Naive thymus-derived CD4-positive, alpha-beta T cell (primary cell): ENCODE data around the gene PBX4. TPM values are rescaled to one million over a fixed set of nuclear protein-coding genes. Genes with fewer than 3 reads are reported as not detected.

Source experiments
- ATAC-seq: fragments of 150-1000 bp; cut with Tn5 transposase; 2 replicates; pipeline ENCODE4 v1.10.0; 2021; ENCODE audit warnings: mild to moderate bottlenecking, moderate library complexity
- CTCF ChIA-PET: fragments of 350-600 bp; sonication (Branson Sonifier 250); formaldehyde crosslinking; loops from one replicate; lab custom pipeline; 2021; ENCODE audit warnings: antibody characterized with exemption; lab: Charles Lee
- POLR2A ChIA-PET: fragments of 350-600 bp; sonication (Branson Sonifier 250); formaldehyde crosslinking; loops from one replicate; lab custom pipeline; 2021; ENCODE audit warnings: antibody characterized with exemption, inconsistent platforms; lab: Charles Lee
- DNase-seq, 9 donors: peaks; one replicate each; pipeline versions ENCODE4 v3.0.0 to v3.0.0-alpha.2; 2020 to 2022; ENCODE audit warnings: mixed read lengths in 1 of 9
- H3K27ac ChIP-seq: one replicate; pipeline ENCODE4 v1.7.0; 2013; ENCODE audit warnings: mild to moderate bottlenecking, low read depth, low read length, moderate library complexity
- H3K27me3 ChIP-seq, 2 donors: one replicate each; pipeline ENCODE4 v1.7.0; 2013; ENCODE audit warnings: low read length in 2 of 2, mild to moderate bottlenecking in 2 of 2, moderate library complexity in 2 of 2; ENCODE audit not compliant: control insufficient read depth in 2 of 2, insufficient read depth in 2 of 2
- H3K36me3 ChIP-seq, 3 experiments: 1 replicate in 2 of 3; 2 replicates in 1 of 3; pipeline ENCODE4 v1.7.0; 2013; ENCODE audit warnings: low read length in 3 of 3, mild to moderate bottlenecking in 3 of 3, moderate library complexity in 1 of 3; ENCODE audit not compliant: insufficient read depth in 3 of 3, control insufficient read depth in 2 of 3
- H3K4me1 ChIP-seq, 2 donors: one replicate each; pipeline ENCODE4 v1.7.0; 2013; ENCODE audit warnings: low read length in 2 of 2, mild to moderate bottlenecking in 2 of 2, moderate library complexity in 1 of 2; ENCODE audit not compliant: control insufficient read depth in 2 of 2, insufficient read depth in 2 of 2
- H3K4me3 ChIP-seq: 2 replicates; pipeline ENCODE4 v1.7.0; 2013; ENCODE audit warnings: mild to moderate bottlenecking, low read length
- H3K9me3 ChIP-seq, 3 experiments: 1 replicate in 2 of 3; 2 replicates in 1 of 3; pipeline ENCODE4 v1.7.0; 2013; ENCODE audit warnings: low read length in 3 of 3; ENCODE audit not compliant: control insufficient read depth in 2 of 3
- H3K27ac Mint-ChIP-seq, 9 donors: one replicate each; pipeline ENCODE4 v1.8.0; 2020 to 2022; ENCODE audit warnings: mixed read lengths in 9 of 9, mild to moderate bottlenecking in 8 of 9, moderate library complexity in 5 of 9, inconsistent platforms in 2 of 9
- H3K27me3 Mint-ChIP-seq, 5 donors: one replicate each; pipeline ENCODE4 v1.8.0; 2021 to 2022; ENCODE audit warnings: mixed read lengths in 5 of 5, mild to moderate bottlenecking in 1 of 5
- H3K36me3 Mint-ChIP-seq, 5 donors: one replicate each; pipeline ENCODE4 v1.8.0; 2020 to 2022; ENCODE audit warnings: mixed read lengths in 5 of 5, mild to moderate bottlenecking in 3 of 5, inconsistent platforms in 1 of 5
- H3K4me1 Mint-ChIP-seq, 7 donors: one replicate each; pipeline ENCODE4 v1.8.0; 2020 to 2022; ENCODE audit warnings: mixed read lengths in 7 of 7, mild to moderate bottlenecking in 3 of 7, inconsistent platforms in 1 of 7
- H3K4me3 Mint-ChIP-seq, 10 donors: one replicate each; pipeline ENCODE4 v1.8.0; 2020 to 2022; ENCODE audit warnings: mild to moderate bottlenecking in 10 of 10, mixed read lengths in 10 of 10, moderate library complexity in 6 of 10, inconsistent platforms in 2 of 10
- H3K9me3 Mint-ChIP-seq, 11 donors: one replicate each; pipeline ENCODE4 v1.8.0; 2020 to 2022; ENCODE audit warnings: mixed read lengths in 11 of 11, mild to moderate bottlenecking in 4 of 11, inconsistent platforms in 1 of 11, moderate library complexity in 1 of 11
- intact Hi-C, 2 donors: fragments of 100-400 bp; cut with micrococcal nuclease; formaldehyde crosslinking; loops; one replicate each; pipeline ENCODE4 v1.15.1; 2023
- polyA plus RNA-seq, 2 donors: library from polyadenylated mRNA; unstranded; fragments of 300-500 nt; fragmentation: Illumina TruSeq; gene quantifications; one replicate each; pipeline ENCODE4 v1.2.3, GENCODE V29; 2021
- total RNA-seq, 6 experiments: library from RNA in 5 of 6; stranded (reverse) in 5 of 6; gene quantifications; 1 replicate in 5 of 6; 2 replicates in 1 of 6; pipeline ENCODE4 v1.2.3 and lab custom pipeline; 2021 to 2026

The PBX4 gene
- total and polyA plus RNA-seq, 7 experiments from 2014 or later, result 3.8 to 42.7 (median 30.9) TPM

GRCh38 chr19:19588546-19588945 lies 29.9 kb downstream of the PBX4 start:
- Histone ChIP-seq H3K27ac (no peak overlapping the region), H3K36me3 (peaks cover 0 to 16% (median 0%) of the 10 kb centered on the region in 3 experiments), H3K9me3 (no peaks in the 10 kb centered on the region), H3K4me3 (no peak overlapping the region), H3K27me3 (no peaks in the 10 kb centered on the region), H3K4me1 (peaks cover 17 to 30% of the 10 kb centered on the region in 2 donors)
- intact Hi-C loops, result no loop called here
- H3K27ac Mint-ChIP-seq, result peak overlapping the region in 6 of 9 donors; percentile 26 to 89 (median 72)
- ChIA-PET POLR2A (interaction anchor here (0.6 to 7.8 kb wide), 3 partner anchors 11 to 39 kb away, joined by 3 to 49 read pairs (median 5); no protein-coding TSS in a partner anchor), CTCF (no interaction called here)
- ATAC-seq, result no peak
- peaks cover 3 to 47% (median 10%) of the 10 kb centered on the region in 5 donors for H3K36me3 Mint-ChIP-seq
- H3K9me3 Mint-ChIP-seq, result no peaks in the 10 kb centered on the region
- H3K27me3 Mint-ChIP-seq, result no peaks in the 10 kb centered on the region
- no peak for DNase-seq
- H3K4me3 Mint-ChIP-seq, result peak overlapping the region in 6 of 10 donors; percentile 13 to 65 (median 18)
- H3K4me1 Mint-ChIP-seq, result peaks cover 23 to 66% (median 43%) of the 10 kb centered on the region in 7 donors

- no peaks in the 10 kb centered on the region for H3K27me3 Mint-ChIP-seq
- no peaks in the 10 kb centered on the region for H3K9me3 Mint-ChIP-seq
- H3K36me3 ChIP-seq, result peaks cover 0 to 8% (median 0%) of the 10 kb centered on the region in 3 experiments
- no peak overlapping the region for H3K4me3 ChIP-seq
- POLR2A ChIA-PET, result interaction anchor here (0.7 to 7.8 kb wide), 4 partner anchors 9 to 81 kb away, joined by 3 to 49 read pairs (median 8); partner anchors contain the start of gene ZNF101
- CTCF ChIA-PET, result interaction anchor here (1.2 kb wide), 1 partner anchor 19 kb away, joined by 3 read pairs; no protein-coding TSS in a partner anchor
- no peak for DNase-seq
- H3K27me3 ChIP-seq, result no peaks in the 10 kb centered on the region
- no peak for ATAC-seq
- H3K4me1 Mint-ChIP-seq, result peaks cover 25 to 62% (median 40%) of the 10 kb centered on the region in 7 donors
- H3K4me1 ChIP-seq, result peaks cover 17 to 30% of the 10 kb centered on the region in 2 donors
- H3K27ac Mint-ChIP-seq, result peak overlapping the region in 3 of 9 donors; percentile 83 to 89 (median 84)
- intact Hi-C loops, result no loop called here
- H3K36me3 Mint-ChIP-seq, result peaks cover 0 to 42% (median 10%) of the 10 kb centered on the region in 5 donors
- H3K4me3 Mint-ChIP-seq, result peak overlapping the region in 2 of 10 donors; percentile 34 to 58
- no peak overlapping the region for H3K27ac ChIP-seq
- no peaks in the 10 kb centered on the region for H3K9me3 ChIP-seq
These were observed 30.7 kb downstream of the PBX4 start for GRCh38 chr19:19587771-19588170.

GRCh38 chr19:19584356-19584755 lies 34.1 kb downstream of the PBX4 start:
- peaks cover 0 to 32% (median 10%) of the 10 kb centered on the region in 5 donors for H3K36me3 Mint-ChIP-seq
- H3K27ac Mint-ChIP-seq, result peak overlapping the region in 1 of 9 donors; percentile 40
- Histone ChIP-seq H3K27me3 (no peaks in the 10 kb centered on the region), H3K27ac (no peak overlapping the region), H3K9me3 (no peaks in the 10 kb centered on the region), H3K4me3 (no peak overlapping the region), H3K4me1 (no peaks in the 10 kb centered on the region), H3K36me3 (no peaks in the 10 kb centered on the region)
- POLR2A ChIA-PET, result no interaction called here
- H3K27me3 Mint-ChIP-seq, result no peaks in the 10 kb centered on the region
- no peak for DNase-seq
- CTCF ChIA-PET, result interaction anchor here (1.7 kb wide), 1 partner anchor 31 kb away, joined by 5 read pairs; no protein-coding TSS in a partner anchor
- peaks cover 15 to 59% (median 37%) of the 10 kb centered on the region in 7 donors for H3K4me1 Mint-ChIP-seq
- intact Hi-C loops, result no loop called here
- ATAC-seq, result no peak
- H3K4me3 Mint-ChIP-seq, result no peak overlapping the region
- no peaks in the 10 kb centered on the region for H3K9me3 Mint-ChIP-seq

GRCh38 chr19:19582471-19582870 lies 36.0 kb downstream of the PBX4 start:
- POLR2A ChIA-PET, result interaction anchor here (0.7 to 1.3 kb wide), 7 partner anchors 10 to 173 kb away, joined by 3 to 5 read pairs (median 3); no protein-coding TSS in a partner anchor
- intact Hi-C loops, result no loop called here

GRCh38 chr19:19581391-19581790 lies 37.1 kb downstream of the PBX4 start:
- ATAC-seq, result no peak
- H3K4me1 Mint-ChIP-seq, result peaks cover 9 to 39% (median 27%) of the 10 kb centered on the region in 7 donors
- Histone ChIP-seq H3K4me3 (no peak overlapping the region), H3K36me3 (no peaks in the 10 kb centered on the region), H3K9me3 (no peaks in the 10 kb centered on the region), H3K27ac (no peak overlapping the region), H3K27me3 (no peaks in the 10 kb centered on the region), H3K4me1 (no peaks in the 10 kb centered on the region)
- peaks cover 0 to 21% (median 6%) of the 10 kb centered on the region in 5 donors for H3K36me3 Mint-ChIP-seq
- no peak overlapping the region for H3K4me3 Mint-ChIP-seq
- DNase-seq, result no peak
- intact Hi-C loops, result no loop called here
- ChIA-PET POLR2A (interaction anchor here (1.2 kb wide), 1 partner anchor 46 kb away, joined by 3 read pairs; no protein-coding TSS in a partner anchor), CTCF (no interaction called here)
- H3K9me3 Mint-ChIP-seq, result no peaks in the 10 kb centered on the region
- H3K27me3 Mint-ChIP-seq, result no peaks in the 10 kb centered on the region
- H3K27ac Mint-ChIP-seq, result peak overlapping the region in 6 of 9 donors; percentile 1 to 80 (median 31)

More at GRCh38 chr19:19582471-19582870, 36.0 kb downstream of the PBX4 start:
- Mint-ChIP-seq H3K27ac (peak overlapping the region in 2 of 9 donors; percentile 38 to 68), H3K9me3 (no peaks in the 10 kb centered on the region), H3K4me3 (no peak overlapping the region), H3K4me1 (peaks cover 9 to 42% (median 27%) of the 10 kb centered on the region in 7 donors), H3K36me3 (peaks cover 0 to 21% (median 6%) of the 10 kb centered on the region in 5 donors), H3K27me3 (no peaks in the 10 kb centered on the region)
- no peak overlapping the region for H3K4me3 ChIP-seq
- CTCF ChIA-PET, result interaction anchor here (0.6 to 1.7 kb wide), 3 partner anchors 29 to 249 kb away, joined by 3 to 5 read pairs (median 3); no protein-coding TSS in a partner anchor
- no peaks in the 10 kb centered on the region for H3K9me3 ChIP-seq
- ATAC-seq, result no peak
- H3K27ac ChIP-seq, result no peak overlapping the region
- no peak for DNase-seq
- H3K36me3 ChIP-seq, result no peaks in the 10 kb centered on the region
- no peaks in the 10 kb centered on the region for H3K27me3 ChIP-seq
- no peaks in the 10 kb centered on the region for H3K4me1 ChIP-seq

- no peak for ATAC-seq
- DNase-seq, result no peak
- Histone ChIP-seq H3K4me3 (no peak overlapping the region), H3K27ac (no peak overlapping the region), H3K4me1 (no peaks in the 10 kb centered on the region), H3K27me3 (no peaks in the 10 kb centered on the region), H3K9me3 (no peaks in the 10 kb centered on the region), H3K36me3 (no peaks in the 10 kb centered on the region)
- Mint-ChIP-seq H3K27me3 (no peaks in the 10 kb centered on the region), H3K4me3 (no peak overlapping the region), H3K9me3 (no peaks in the 10 kb centered on the region), H3K27ac (peak overlapping the region in 4 of 9 donors; percentile 21 to 64 (median 40)), H3K36me3 (peaks cover 0 to 22% (median 2%) of the 10 kb centered on the region in 5 donors), H3K4me1 (peaks cover 9 to 33% (median 25%) of the 10 kb centered on the region in 7 donors)
- POLR2A ChIA-PET, result interaction anchor here (0.7 to 1.3 kb wide), 4 partner anchors 9 to 38 kb away, joined by 3 to 9 read pairs (median 3); no protein-coding TSS in a partner anchor
- CTCF ChIA-PET, result no interaction called here
- intact Hi-C loops, result no loop called here
These were observed 38.1 kb downstream of the PBX4 start for GRCh38 chr19:19580418-19580817.
